Testis (tissue), 3 donors: ENCODE results near the gene USP16. TPM values are rescaled to one million over a fixed set of nuclear protein-coding genes. Genes with fewer than 3 reads are reported as not detected.
A peak's percentile ranks its signal among the peaks of the same experiment; 100 is the strongest.

Source experiments
- DNase-seq: peaks from one replicate; pipeline ENCODE4 v3.0.0-alpha.2; 2019
- H3K27ac ChIP-seq, 2 donors: fragments of 200-600 bp; sonication (generic); one replicate each; pipeline ENCODE4 v1.5.1; 2019
- H3K27me3 ChIP-seq: fragments of 200-600 bp; sonication (generic); one replicate; pipeline ENCODE4 v1.5.1; 2019
- H3K36me3 ChIP-seq: fragments of 200-600 bp; sonication (generic); one replicate; pipeline ENCODE4 v1.5.1; 2017; ENCODE audit warnings: low read depth; ENCODE audit errors: missing control alignments
- H3K4me1 ChIP-seq: fragments of 200-600 bp; sonication (generic); one replicate; pipeline ENCODE4 v1.5.1; 2019
- H3K4me3 ChIP-seq, 2 donors: fragments of 200-600 bp; sonication (generic); one replicate each; pipeline ENCODE4 v1.5.1; 2017 to 2019
- H3K9me3 ChIP-seq: fragments of 200-600 bp; sonication (generic); one replicate; pipeline ENCODE4 v1.5.1; 2017
- CTCF ChIP-seq, 3 experiments: fragments of 450-650 bp in 2 of 3; fragments of 200-600 bp in 1 of 3; sonication (generic) in 1 of 3; IDR thresholded peaks; one replicate each; pipeline ENCODE4 v1.5.1; 2016 to 2019; ENCODE audit warnings: antibody characterized with exemption in 3 of 3, mild to moderate bottlenecking in 2 of 3, moderate library complexity in 1 of 3
- POLR2A ChIP-seq: fragments of 450-650 bp; IDR thresholded peaks from one replicate; pipeline ENCODE4 v1.6.1; 2017; ENCODE audit warnings: antibody characterized with exemption, mild to moderate bottlenecking, moderate library complexity
- WGBS, 2 donors: methylation state at CpG; one replicate each; pipeline ENCODE4 v1.1.5; 2018; 5-methylcytosine and 5-hydroxymethylcytosine counted together
- intact Hi-C: fragments of 100-400 bp; cut with DNase I; formaldehyde crosslinking; loops from one replicate; pipeline ENCODE4 v1.15.1; 2023; ENCODE audit warnings: low total_unique reads
- polyA plus RNA-seq: library from polyadenylated mRNA; stranded (reverse); fragments of 350-450 nt; fragmentation: Illumina TruSeq; extraction: RNeasy Lipid Tissue Mini Kit (QIAGEN cat#74804); gene quantifications from one replicate; pipeline ENCODE4 v1.2.3, GENCODE V29; 2014; ENCODE audit warnings: low read depth, low replicate concordance; ENCODE audit not compliant: insufficient read depth
- total RNA-seq, 2 donors: library from RNA; depleted of rRNA; stranded (reverse); fragments of >200 nt; gene quantifications; one replicate each; pipeline ENCODE4 v1.2.3, GENCODE V29; 2016

USP16 gene
- total and polyA plus RNA-seq, 3 donors from 2014 or later: 17.9 to 37.9 (median 33.2) TPM

- Histone ChIP-seq H3K9me3 (no peaks in the 10 kb centered on the region), H3K4me3 (no peak overlapping the region), H3K27ac (no peak overlapping the region), H3K36me3 (no peaks in the 10 kb centered on the region), H3K27me3 (no peaks in the 10 kb centered on the region), H3K4me1 (no peaks in the 10 kb centered on the region)
- WGBS, 2 donors: 54 to 77% methylated on average over 1 of the region's 1 CpG
- DNase-seq: no peak
- intact Hi-C loops: no loop called here
- no peak for TF ChIP-seq POLR2A
- no peak for TF ChIP-seq CTCF (IDR thresholded peaks at IDR 0.05)
These were observed 31.5 kb downstream of the USP16 start for GRCh38 chr21:29056005-29056404.

GRCh38 chr21:29056538-29057050 lies 32.1 kb downstream of the USP16 start:
- H3K9me3 ChIP-seq: no peaks in the 10 kb centered on the region
- DNase-seq: no peak
- no peak overlapping the region for H3K27ac ChIP-seq
- no peaks in the 10 kb centered on the region for H3K36me3 ChIP-seq
- H3K4me1 ChIP-seq: no peaks in the 10 kb centered on the region
- no peak overlapping the region for H3K4me3 ChIP-seq
- H3K27me3 ChIP-seq: no peaks in the 10 kb centered on the region
- TF ChIP-seq POLR2A (no peak), CTCF (IDR thresholded peaks at IDR 0.05) (no peak)
- intact Hi-C loops: no loop called here
- 77 to 88% methylated on average over 3 of the region's 3 CpGs for WGBS, 2 donors

- no peak for TF ChIP-seq POLR2A
- TF ChIP-seq CTCF (IDR thresholded peaks at IDR 0.05): no peak
- intact Hi-C loops: no loop called here
- no peak for DNase-seq
- Histone ChIP-seq H3K9me3 (no peaks in the 10 kb centered on the region), H3K4me1 (no peaks in the 10 kb centered on the region), H3K27ac (no peak overlapping the region), H3K36me3 (no peaks in the 10 kb centered on the region), H3K27me3 (no peaks in the 10 kb centered on the region), H3K4me3 (no peak overlapping the region)
- 76 to 90% methylated on average over 3 of the region's 3 CpGs for WGBS, 2 donors
These were observed 40.5 kb downstream of the USP16 start for GRCh38 chr21:29064850-29065481.

GRCh38 chr21:29072873-29073221 lies 48.4 kb downstream of the USP16 start:
- Histone ChIP-seq H3K27ac (peak overlapping the region; percentile 94), H3K27me3 (no peaks in the 10 kb centered on the region), H3K4me1 (peaks cover 20% of the 10 kb centered on the region), H3K9me3 (no peaks in the 10 kb centered on the region), H3K4me3 (peak overlapping the region; percentile 97 to 99), H3K36me3 (no peaks in the 10 kb centered on the region)
- DNase-seq: no peak
- intact Hi-C loops: no loop called here
- TF ChIP-seq CTCF (IDR thresholded peaks at IDR 0.05) (no peak), POLR2A (no peak)
- WGBS, 2 donors: 0 to 1% methylated on average over 13 of the region's 13 CpGs
